ENCODE results near the gene TDP2. TPM values are rescaled to one million over a fixed set of nuclear protein-coding genes. Genes with fewer than 3 reads are reported as not detected.

Gene TDP2
- total RNA-seq, 1 experiment from 2014 or later: 71.7 TPM

- H3K4me1 Mint-ChIP-seq (ENCODE audit: low read depth, unreplicated experiment): peaks cover 61% of the 10 kb centered on the region
- peaks cover 37% of the 10 kb centered on the region for H3K36me3 Mint-ChIP-seq (ENCODE audit: insufficient read depth, unreplicated experiment)
- no peak for DNase-seq
- no peaks in the 10 kb centered on the region for H3K9me3 Mint-ChIP-seq (ENCODE audit: low read depth, unreplicated experiment)
- H3K4me3 Mint-ChIP-seq (ENCODE audit: low read depth, unreplicated experiment): no peak overlapping the region
- H3K27me3 Mint-ChIP-seq (ENCODE audit: unreplicated experiment): no peaks in the 10 kb centered on the region
- intact Hi-C loops (cut with micrococcal nuclease; ENCODE audit: unreplicated experiment): no loop called here
- CTCF ChIA-PET: no interaction called here
- H3K27ac Mint-ChIP-seq (ENCODE audit: unreplicated experiment): no peak overlapping the region
- TSS peak; percentile 26 for BruUV-seq (replicated peaks)
- no peak for TF ChIP-seq CTCF (IDR thresholded peaks at IDR 0.05; ENCODE audit: unreplicated experiment)
Observed at GRCh38 chr6:24659561-24659960, 7.1 kb downstream of the TDP2 start.

GRCh38 chr6:24658573-24659560 lies 7.8 kb downstream of the TDP2 start:
- Mint-ChIP-seq H3K9me3 (ENCODE audit: low read depth, unreplicated experiment) (no peaks in the 10 kb centered on the region), H3K27ac (ENCODE audit: unreplicated experiment) (peak overlapping the region; percentile 50), H3K4me1 (ENCODE audit: low read depth, unreplicated experiment) (peaks cover 56% of the 10 kb centered on the region), H3K27me3 (ENCODE audit: unreplicated experiment) (no peaks in the 10 kb centered on the region), H3K36me3 (ENCODE audit: insufficient read depth, unreplicated experiment) (peaks cover 35% of the 10 kb centered on the region), H3K4me3 (ENCODE audit: low read depth, unreplicated experiment) (no peak overlapping the region)
- DNase-seq: peak; percentile 33
- CTCF ChIA-PET: no interaction called here
- no TSS peak for BruUV-seq (replicated peaks)
- no peak for TF ChIP-seq CTCF (IDR thresholded peaks at IDR 0.05; ENCODE audit: unreplicated experiment)
- intact Hi-C loops (cut with micrococcal nuclease; ENCODE audit: unreplicated experiment): no loop called here

- H3K36me3 Mint-ChIP-seq (ENCODE audit: insufficient read depth, unreplicated experiment): peaks cover 36% of the 10 kb centered on the region
- H3K9me3 Mint-ChIP-seq (ENCODE audit: low read depth, unreplicated experiment): no peaks in the 10 kb centered on the region
- no TSS peak for BruUV-seq (replicated peaks)
- H3K27me3 Mint-ChIP-seq (ENCODE audit: unreplicated experiment): no peaks in the 10 kb centered on the region
- no peak overlapping the region for H3K27ac Mint-ChIP-seq (ENCODE audit: unreplicated experiment)
- no peak for TF ChIP-seq CTCF (IDR thresholded peaks at IDR 0.05; ENCODE audit: unreplicated experiment)
- no peak overlapping the region for H3K4me3 Mint-ChIP-seq (ENCODE audit: low read depth, unreplicated experiment)
- peaks cover 28% of the 10 kb centered on the region for H3K4me1 Mint-ChIP-seq (ENCODE audit: low read depth, unreplicated experiment)
- no peak for DNase-seq
- intact Hi-C loops (cut with micrococcal nuclease; ENCODE audit: unreplicated experiment): no loop called here
- CTCF ChIA-PET: interaction anchor here (0.7 kb wide), 1 partner anchor 21 kb away, joined by 3 read pairs; no protein-coding TSS in a partner anchor
Observed at GRCh38 chr6:24655215-24655614, 11.5 kb downstream of the TDP2 start.

- peaks cover 27% of the 10 kb centered on the region for H3K4me1 Mint-ChIP-seq (ENCODE audit: low read depth, unreplicated experiment)
- no peaks in the 10 kb centered on the region for H3K27me3 Mint-ChIP-seq (ENCODE audit: unreplicated experiment)
- no peak overlapping the region for H3K27ac Mint-ChIP-seq (ENCODE audit: unreplicated experiment)
- no peak for DNase-seq
- CTCF ChIA-PET: interaction anchor here (0.7 kb wide), 1 partner anchor 44 kb away, joined by 3 read pairs; no protein-coding TSS in a partner anchor
- H3K4me3 Mint-ChIP-seq (ENCODE audit: low read depth, unreplicated experiment): no peak overlapping the region
- intact Hi-C loops (cut with micrococcal nuclease; ENCODE audit: unreplicated experiment): no loop called here
- TF ChIP-seq CTCF (IDR thresholded peaks at IDR 0.05; ENCODE audit: unreplicated experiment): no peak
- no peaks in the 10 kb centered on the region for H3K9me3 Mint-ChIP-seq (ENCODE audit: low read depth, unreplicated experiment)
- H3K36me3 Mint-ChIP-seq (ENCODE audit: insufficient read depth, unreplicated experiment): peaks cover 34% of the 10 kb centered on the region
- BruUV-seq (replicated peaks): no TSS peak
Observed at GRCh38 chr6:24650365-24650764, 16.3 kb downstream of the TDP2 start.
